Measurements from ENCODE around the gene ZNF598.
A peak's percentile ranks its signal among the peaks of the same experiment; 100 is the strongest.

ZNF598 gene

DNA sequence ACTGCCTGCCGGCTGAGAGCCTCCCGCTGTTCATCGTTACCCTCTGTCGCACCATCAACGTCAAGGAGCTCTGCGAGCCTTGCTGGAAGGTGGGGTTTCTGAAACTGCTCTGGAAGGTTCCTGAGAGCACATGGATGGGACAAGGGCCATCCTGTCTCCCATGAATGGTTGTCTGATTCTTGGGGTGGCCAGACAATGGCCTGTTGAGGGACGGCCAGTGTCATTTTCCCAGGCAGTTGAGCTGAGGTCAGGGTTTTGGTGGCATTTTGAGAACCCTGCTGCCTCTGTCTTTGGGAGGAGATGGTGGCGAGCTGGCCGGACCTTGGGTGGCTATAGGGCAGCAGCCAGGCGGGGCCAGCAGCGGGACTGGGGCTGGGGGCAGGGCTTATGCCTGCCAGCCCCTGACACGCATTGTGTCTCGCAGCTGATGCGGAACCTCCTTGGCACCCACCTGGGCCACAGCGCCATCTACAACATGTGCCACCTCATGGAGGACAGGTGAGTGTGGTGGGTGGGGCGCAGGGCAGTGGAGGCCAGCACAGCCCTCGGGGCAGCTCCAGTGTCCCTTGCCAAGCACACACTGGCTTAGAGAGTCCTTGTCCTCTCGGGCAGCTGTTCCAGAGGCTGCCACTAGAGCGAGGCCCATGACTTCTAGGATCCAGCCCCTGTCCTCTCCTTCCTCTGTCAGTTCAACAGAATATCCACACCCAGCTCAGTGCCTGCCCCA lies 47.2 kb upstream of the ZNF598 start:
- ATAC-seq: peak; percentile 64
- TF ChIP-seq TOX (CRISPR knock-in tag; IDR thresholded peaks at IDR 0.05; ENCODE audit: borderline replicate concordance): no peak
- no peak for TF ChIP-seq BACH2 (CRISPR knock-in tag; IDR thresholded peaks at IDR 0.05; ENCODE audit: borderline replicate concordance)
- TF ChIP-seq, protein P1, sequence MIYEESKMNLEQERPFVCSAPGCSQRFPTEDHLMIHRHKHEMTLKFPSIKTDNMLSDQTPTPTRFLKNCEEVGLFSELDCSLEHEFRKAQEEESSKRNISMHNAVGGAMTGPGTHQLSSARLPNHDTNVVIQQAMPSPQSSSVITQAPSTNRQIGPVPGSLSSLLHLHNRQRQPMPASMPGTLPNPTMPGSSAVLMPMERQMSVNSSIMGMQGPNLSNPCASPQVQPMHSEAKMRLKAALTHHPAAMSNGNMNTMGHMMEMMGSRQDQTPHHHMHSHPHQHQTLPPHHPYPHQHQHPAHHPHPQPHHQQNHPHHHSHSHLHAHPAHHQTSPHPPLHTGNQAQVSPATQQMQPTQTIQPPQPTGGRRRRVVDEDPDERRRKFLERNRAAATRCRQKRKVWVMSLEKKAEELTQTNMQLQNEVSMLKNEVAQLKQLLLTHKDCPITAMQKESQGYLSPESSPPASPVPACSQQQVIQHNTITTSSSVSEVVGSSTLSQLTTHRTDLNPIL (CRISPR knock-in tag; IDR thresholded peaks at IDR 0.05; ENCODE audit: low read depth): no peak
- no peak for TF ChIP-seq ZC3H10 (CRISPR knock-in tag; IDR thresholded peaks at IDR 0.05)
- TF ChIP-seq ARNTL (CRISPR knock-in tag; IDR thresholded peaks at IDR 0.05; ENCODE audit: borderline replicate concordance, low read depth): no peak
- no peak for TF ChIP-seq TCF4 (CRISPR knock-in tag; IDR thresholded peaks at IDR 0.05; ENCODE audit: borderline replicate concordance)
- no peak for TF ChIP-seq GLIS3 (CRISPR knock-in tag; IDR thresholded peaks at IDR 0.05)
- no peak for TF ChIP-seq PPARA (CRISPR knock-in tag; IDR thresholded peaks at IDR 0.05; ENCODE audit: borderline replicate concordance)
- no peak for TF ChIP-seq SNAI2 (CRISPR knock-in tag; IDR thresholded peaks at IDR 0.05)
- no peak for TF ChIP-seq CSDC2 (CRISPR knock-in tag; IDR thresholded peaks at IDR 0.05)
- TF ChIP-seq ESRRG (CRISPR knock-in tag; IDR thresholded peaks at IDR 0.05): no peak
- no peak for TF ChIP-seq ZNF565 (CRISPR knock-in tag; conservative IDR thresholded peaks at IDR 0.05; ENCODE audit: low read depth)
- TF ChIP-seq, protein P2, sequence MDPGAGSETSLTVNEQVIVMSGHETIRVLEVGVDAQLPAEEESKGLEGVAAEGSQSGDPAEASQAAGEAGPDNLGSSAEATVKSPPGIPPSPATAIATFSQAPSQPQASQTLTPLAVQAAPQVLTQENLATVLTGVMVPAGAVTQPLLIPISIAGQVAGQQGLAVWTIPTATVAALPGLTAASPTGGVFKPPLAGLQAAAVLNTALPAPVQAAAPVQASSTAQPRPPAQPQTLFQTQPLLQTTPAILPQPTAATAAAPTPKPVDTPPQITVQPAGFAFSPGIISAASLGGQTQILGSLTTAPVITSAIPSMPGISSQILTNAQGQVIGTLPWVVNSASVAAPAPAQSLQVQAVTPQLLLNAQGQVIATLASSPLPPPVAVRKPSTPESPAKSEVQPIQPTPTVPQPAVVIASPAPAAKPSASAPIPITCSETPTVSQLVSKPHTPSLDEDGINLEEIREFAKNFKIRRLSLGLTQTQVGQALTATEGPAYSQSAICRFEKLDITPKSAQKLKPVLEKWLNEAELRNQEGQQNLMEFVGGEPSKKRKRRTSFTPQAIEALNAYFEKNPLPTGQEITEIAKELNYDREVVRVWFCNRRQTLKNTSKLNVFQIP (CRISPR knock-in tag; IDR thresholded peaks at IDR 0.05; ENCODE audit: borderline replicate concordance, low read depth): no peak
- TF ChIP-seq, protein P3, sequence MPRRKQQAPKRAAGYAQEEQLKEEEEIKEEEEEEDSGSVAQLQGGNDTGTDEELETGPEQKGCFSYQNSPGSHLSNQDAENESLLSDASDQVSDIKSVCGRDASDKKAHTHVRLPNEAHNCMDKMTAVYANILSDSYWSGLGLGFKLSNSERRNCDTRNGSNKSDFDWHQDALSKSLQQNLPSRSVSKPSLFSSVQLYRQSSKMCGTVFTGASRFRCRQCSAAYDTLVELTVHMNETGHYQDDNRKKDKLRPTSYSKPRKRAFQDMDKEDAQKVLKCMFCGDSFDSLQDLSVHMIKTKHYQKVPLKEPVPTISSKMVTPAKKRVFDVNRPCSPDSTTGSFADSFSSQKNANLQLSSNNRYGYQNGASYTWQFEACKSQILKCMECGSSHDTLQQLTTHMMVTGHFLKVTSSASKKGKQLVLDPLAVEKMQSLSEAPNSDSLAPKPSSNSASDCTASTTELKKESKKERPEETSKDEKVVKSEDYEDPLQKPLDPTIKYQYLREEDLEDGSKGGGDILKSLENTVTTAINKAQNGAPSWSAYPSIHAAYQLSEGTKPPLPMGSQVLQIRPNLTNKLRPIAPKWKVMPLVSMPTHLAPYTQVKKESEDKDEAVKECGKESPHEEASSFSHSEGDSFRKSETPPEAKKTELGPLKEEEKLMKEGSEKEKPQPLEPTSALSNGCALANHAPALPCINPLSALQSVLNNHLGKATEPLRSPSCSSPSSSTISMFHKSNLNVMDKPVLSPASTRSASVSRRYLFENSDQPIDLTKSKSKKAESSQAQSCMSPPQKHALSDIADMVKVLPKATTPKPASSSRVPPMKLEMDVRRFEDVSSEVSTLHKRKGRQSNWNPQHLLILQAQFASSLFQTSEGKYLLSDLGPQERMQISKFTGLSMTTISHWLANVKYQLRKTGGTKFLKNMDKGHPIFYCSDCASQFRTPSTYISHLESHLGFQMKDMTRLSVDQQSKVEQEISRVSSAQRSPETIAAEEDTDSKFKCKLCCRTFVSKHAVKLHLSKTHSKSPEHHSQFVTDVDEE (CRISPR knock-in tag; IDR thresholded peaks at IDR 0.05): no peak

DNA sequence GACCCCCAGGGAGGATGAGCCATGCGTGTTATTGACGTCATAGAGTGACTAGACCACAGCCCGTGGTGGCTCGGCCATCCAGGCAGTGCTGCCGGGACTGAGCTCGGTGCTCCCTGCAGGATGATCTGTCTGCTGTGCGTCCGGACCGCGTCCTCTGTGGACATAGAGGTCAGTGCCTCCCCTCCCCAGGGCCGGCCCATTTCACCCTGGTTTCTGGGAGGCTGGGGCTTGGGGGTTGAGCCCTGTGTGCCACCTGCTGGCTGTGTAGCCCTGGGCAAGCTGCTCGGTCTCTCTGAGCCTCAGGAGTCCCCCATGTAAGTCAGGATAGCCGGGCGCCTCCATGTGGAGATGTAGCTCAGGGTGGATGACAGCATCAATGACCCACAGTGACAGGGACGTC lies 46.5 kb upstream of the ZNF598 start:
- peak; percentile 42; the same call in 2 of the 3 replicates for ATAC-seq
- TF ChIP-seq, protein P4, sequence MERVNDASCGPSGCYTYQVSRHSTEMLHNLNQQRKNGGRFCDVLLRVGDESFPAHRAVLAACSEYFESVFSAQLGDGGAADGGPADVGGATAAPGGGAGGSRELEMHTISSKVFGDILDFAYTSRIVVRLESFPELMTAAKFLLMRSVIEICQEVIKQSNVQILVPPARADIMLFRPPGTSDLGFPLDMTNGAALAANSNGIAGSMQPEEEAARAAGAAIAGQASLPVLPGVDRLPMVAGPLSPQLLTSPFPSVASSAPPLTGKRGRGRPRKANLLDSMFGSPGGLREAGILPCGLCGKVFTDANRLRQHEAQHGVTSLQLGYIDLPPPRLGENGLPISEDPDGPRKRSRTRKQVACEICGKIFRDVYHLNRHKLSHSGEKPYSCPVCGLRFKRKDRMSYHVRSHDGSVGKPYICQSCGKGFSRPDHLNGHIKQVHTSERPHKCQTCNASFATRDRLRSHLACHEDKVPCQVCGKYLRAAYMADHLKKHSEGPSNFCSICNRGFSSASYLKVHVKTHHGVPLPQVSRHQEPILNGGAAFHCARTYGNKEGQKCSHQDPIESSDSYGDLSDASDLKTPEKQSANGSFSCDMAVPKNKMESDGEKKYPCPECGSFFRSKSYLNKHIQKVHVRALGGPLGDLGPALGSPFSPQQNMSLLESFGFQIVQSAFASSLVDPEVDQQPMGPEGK (CRISPR knock-in tag; IDR thresholded peaks at IDR 0.05; ENCODE audit: borderline replicate concordance): no peak
- TF ChIP-seq ZFP30 (CRISPR knock-in tag; IDR thresholded peaks at IDR 0.05) (no peak), ISL1 (CRISPR knock-in tag; IDR thresholded peaks at IDR 0.05) (no peak), OSR1 (CRISPR knock-in tag; IDR thresholded peaks at IDR 0.05) (no peak), ZC3H10 (CRISPR knock-in tag; IDR thresholded peaks at IDR 0.05) (no peak), ZNF565 (CRISPR knock-in tag; conservative IDR thresholded peaks at IDR 0.05; ENCODE audit: low read depth) (no peak), CSDC2 (CRISPR knock-in tag; IDR thresholded peaks at IDR 0.05) (no peak), BACH2 (CRISPR knock-in tag; IDR thresholded peaks at IDR 0.05; ENCODE audit: borderline replicate concordance) (no peak), ESRRG (CRISPR knock-in tag; IDR thresholded peaks at IDR 0.05) (no peak), GLIS3 (CRISPR knock-in tag; IDR thresholded peaks at IDR 0.05) (no peak), SNAI2 (CRISPR knock-in tag; IDR thresholded peaks at IDR 0.05) (no peak), ZNF70 (CRISPR knock-in tag; IDR thresholded peaks at IDR 0.05) (no peak), ZNF8 (CRISPR knock-in tag; IDR thresholded peaks at IDR 0.05) (no peak), ARNTL (CRISPR knock-in tag; IDR thresholded peaks at IDR 0.05; ENCODE audit: borderline replicate concordance, low read depth) (no peak), TCF4 (CRISPR knock-in tag; IDR thresholded peaks at IDR 0.05; ENCODE audit: borderline replicate concordance) (no peak), ZFP3 (CRISPR knock-in tag; IDR thresholded peaks at IDR 0.05) (no peak)
- TF ChIP-seq, protein P2 (CRISPR knock-in tag; IDR thresholded peaks at IDR 0.05; ENCODE audit: borderline replicate concordance, low read depth): no peak
- TF ChIP-seq, protein P5, sequence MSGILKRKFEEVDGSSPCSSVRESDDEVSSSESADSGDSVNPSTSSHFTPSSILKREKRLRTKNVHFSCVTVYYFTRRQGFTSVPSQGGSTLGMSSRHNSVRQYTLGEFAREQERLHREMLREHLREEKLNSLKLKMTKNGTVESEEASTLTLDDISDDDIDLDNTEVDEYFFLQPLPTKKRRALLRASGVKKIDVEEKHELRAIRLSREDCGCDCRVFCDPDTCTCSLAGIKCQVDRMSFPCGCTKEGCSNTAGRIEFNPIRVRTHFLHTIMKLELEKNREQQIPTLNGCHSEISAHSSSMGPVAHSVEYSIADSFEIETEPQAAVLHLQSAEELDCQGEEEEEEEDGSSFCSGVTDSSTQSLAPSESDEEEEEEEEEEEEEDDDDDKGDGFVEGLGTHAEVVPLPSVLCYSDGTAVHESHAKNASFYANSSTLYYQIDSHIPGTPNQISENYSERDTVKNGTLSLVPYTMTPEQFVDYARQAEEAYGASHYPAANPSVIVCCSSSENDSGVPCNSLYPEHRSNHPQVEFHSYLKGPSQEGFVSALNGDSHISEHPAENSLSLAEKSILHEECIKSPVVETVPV (CRISPR knock-in tag; IDR thresholded peaks at IDR 0.05): no peak
- TF ChIP-seq, protein P1 (CRISPR knock-in tag; IDR thresholded peaks at IDR 0.05; ENCODE audit: low read depth): no peak
